Measurements from ENCODE around the gene LMTK3. TPM values are rescaled to one million over a fixed set of nuclear protein-coding genes. Genes with fewer than 3 reads are reported as not detected.

LMTK3 gene
- total RNA-seq, 1 donor from 2014 or later: 0.92 TPM

GRCh38 chr19:48445256-48445605 is 66.4 kb downstream of the LMTK3 start:
- DNase-seq: no peak

- no peak for DNase-seq
These were observed 66.8 kb downstream of the LMTK3 start for GRCh38 chr19:48444936-48445200.

GRCh38 chr19:48444129-48444935 is 67.3 kb downstream of the LMTK3 start:
- DNase-seq: no peak

GRCh38 chr19:48443731-48444128 is 67.9 kb downstream of the LMTK3 start:
- DNase-seq: no peak

GRCh38 chr19:48443256-48443655 is 68.4 kb downstream of the LMTK3 start:
- DNase-seq: peak; percentile 39

- DNase-seq: no peak
These were observed 69.3 kb downstream of the LMTK3 start for GRCh38 chr19:48442116-48443035.

GRCh38 chr19:48441360-48442050 is 70.1 kb downstream of the LMTK3 start:
- DNase-seq: no peak

GRCh38 chr19:48436586-48436985 is 75.0 kb downstream of the LMTK3 start:
- DNase-seq: no peak

Other genes with a start within 250 kb of the LMTK3 start
- gene ZNF114, start 241.8 kb downstream of the LMTK3 start, total RNA-seq: 2.3 TPM
- gene EMP3, start 186.3 kb downstream of the LMTK3 start, total RNA-seq: 27.2 TPM
- gene TMEM143, start 147.9 kb downstream of the LMTK3 start, total RNA-seq: 14.4 TPM
- not detected for gene SYNGR4, start 147.5 kb downstream of the LMTK3 start, total RNA-seq
- gene KDELR1, start 120.3 kb downstream of the LMTK3 start, total RNA-seq: 54.1 TPM
- 0.41 TPM for gene GRIN2D, start 118.2 kb downstream of the LMTK3 start, total RNA-seq
- 26.6 TPM for gene GRWD1, start 65.9 kb downstream of the LMTK3 start, total RNA-seq
- 0.51 TPM for gene KCNJ14, start 56.3 kb downstream of the LMTK3 start, total RNA-seq
- 39.1 TPM for gene CYTH2, start 42.5 kb downstream of the LMTK3 start, total RNA-seq
- gene SULT2B1, start 40.3 kb upstream of the LMTK3 start, total RNA-seq: 2.4 TPM
- not detected for gene SPACA4, start 94.9 kb upstream of the LMTK3 start, total RNA-seq
- 10.2 TPM for gene FAM83E, start 103.2 kb upstream of the LMTK3 start, total RNA-seq
- gene RPL18, start 107.3 kb upstream of the LMTK3 start, total RNA-seq: 1,428 TPM
- 9.2 TPM for gene SPHK2, start 107.7 kb upstream of the LMTK3 start, total RNA-seq
- gene DBP, start 125.5 kb upstream of the LMTK3 start, total RNA-seq: 8.7 TPM
- gene CA11, start 134.4 kb upstream of the LMTK3 start, total RNA-seq: 3.7 TPM
- gene NTN5, start 161.2 kb upstream of the LMTK3 start, total RNA-seq: 0.21 TPM
- 3.0 TPM for gene FUT2, start 184.1 kb upstream of the LMTK3 start, total RNA-seq
- gene MAMSTR, start 207.9 kb upstream of the LMTK3 start, total RNA-seq: 4.3 TPM
- gene RASIP1, start 228.8 kb upstream of the LMTK3 start, total RNA-seq: 24.1 TPM
- not detected for gene IZUMO1, start 235.1 kb upstream of the LMTK3 start, total RNA-seq
- gene FUT1, start 240.8 kb upstream of the LMTK3 start, total RNA-seq: 1.1 TPM
- not detected for gene FGF21, start 243.7 kb upstream of the LMTK3 start, total RNA-seq

Data from tongue (tissue), 2 donors.